ENCODE measurements around the gene SLC7A8.
"Not testable (repeated sequence)": the region's sequence is repeated elsewhere in the genome, so short reads cannot be mapped to it uniquely, and the experiment has no call there.

The SLC7A8 gene

GRCh38 chr14:23112359-23113178 is 70.9 kb downstream of the SLC7A8 start:
- DNase-seq: no peak

GRCh38 chr14:23110579-23111365 is 72.7 kb downstream of the SLC7A8 start:
- DNase-seq: no peak

GRCh38 chr14:23109769-23110168 is 73.7 kb downstream of the SLC7A8 start:
- DNase-seq: no peak

- not testable (repeated sequence) for DNase-seq
Observed at GRCh38 chr14:23108169-23108568, 75.3 kb downstream of the SLC7A8 start.

- not testable (repeated sequence) for DNase-seq
Observed at GRCh38 chr14:23107620-23108019, 75.8 kb downstream of the SLC7A8 start.

- DNase-seq: no peak
Observed at GRCh38 chr14:23106747-23107045, 76.8 kb downstream of the SLC7A8 start.

- DNase-seq: no peak
Observed at GRCh38 chr14:23105348-23105824, 78.1 kb downstream of the SLC7A8 start.

- DNase-seq: no peak
Observed at GRCh38 chr14:23104591-23105347, 78.7 kb downstream of the SLC7A8 start, which contains the start of gene CIROP. Gene CIROP (minus strand): TSS chr14:23104989. CDS start chr14:23104920, 69 bp downstream.

- DNase-seq: no peak
Observed at GRCh38 chr14:23104070-23104590, 79.3 kb downstream of the SLC7A8 start.

GRCh38 chr14:23103581-23103980 is 79.9 kb downstream of the SLC7A8 start:
- DNase-seq: no peak

- no peak for DNase-seq
Observed at GRCh38 chr14:23102801-23103200, 80.7 kb downstream of the SLC7A8 start.

- no peak for DNase-seq
Observed at GRCh38 chr14:23101986-23102625, 81.4 kb downstream of the SLC7A8 start.

GRCh38 chr14:23101213-23101970 is 82.1 kb downstream of the SLC7A8 start:
- no peak for DNase-seq

- no peak for DNase-seq
Observed at GRCh38 chr14:23099212-23099861, 84.1 kb downstream of the SLC7A8 start.

GRCh38 chr14:23097786-23098185 is 85.7 kb downstream of the SLC7A8 start:
- DNase-seq: no peak

GRCh38 chr14:23095196-23096108 is 88.0 kb downstream of the SLC7A8 start, which contains the start of gene C14orf119:
Gene C14orf119 (plus strand): TSS chr14:23095505. CDS start chr14:23097659, 2,154 bp downstream.
- peak; percentile 68 for DNase-seq

GRCh38 chr14:23094666-23095195 is 88.7 kb downstream of the SLC7A8 start, which contains the start of gene ACIN1:
Gene ACIN1 (minus strand): TSS chr14:23095136. CDS start chr14:23095112, 24 bp downstream.
- DNase-seq: peak; percentile 69

GRCh38 chr14:23093991-23094665 is 89.3 kb downstream of the SLC7A8 start:
- no peak for DNase-seq

GRCh38 chr14:23093526-23093925 is 89.9 kb downstream of the SLC7A8 start:
- DNase-seq: no peak

Measured in 8988T (cell line).